ENCODE data around the gene GNAZ.

DNA sequence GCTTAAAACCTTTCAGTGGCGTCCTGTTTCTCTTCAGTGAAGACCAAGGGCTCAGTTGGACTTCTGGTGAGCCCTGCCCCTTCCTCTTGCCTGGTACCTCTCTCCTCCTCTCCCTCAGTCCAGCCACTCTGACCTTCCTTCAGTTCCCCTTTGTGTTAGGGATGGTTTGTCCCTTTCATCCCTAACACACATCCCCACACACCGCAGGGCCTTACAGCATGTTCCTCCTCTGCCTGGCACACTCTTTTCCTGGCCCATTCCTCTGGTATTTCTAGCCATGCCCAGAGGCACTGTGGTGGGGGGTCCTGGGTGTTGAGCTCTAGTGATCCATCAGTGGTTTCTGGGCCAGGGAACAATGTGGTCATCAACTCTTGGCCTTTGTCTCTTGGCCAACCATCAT lies 21.4 kb downstream of the GNAZ start:
- TF ChIP-seq, protein P1, sequence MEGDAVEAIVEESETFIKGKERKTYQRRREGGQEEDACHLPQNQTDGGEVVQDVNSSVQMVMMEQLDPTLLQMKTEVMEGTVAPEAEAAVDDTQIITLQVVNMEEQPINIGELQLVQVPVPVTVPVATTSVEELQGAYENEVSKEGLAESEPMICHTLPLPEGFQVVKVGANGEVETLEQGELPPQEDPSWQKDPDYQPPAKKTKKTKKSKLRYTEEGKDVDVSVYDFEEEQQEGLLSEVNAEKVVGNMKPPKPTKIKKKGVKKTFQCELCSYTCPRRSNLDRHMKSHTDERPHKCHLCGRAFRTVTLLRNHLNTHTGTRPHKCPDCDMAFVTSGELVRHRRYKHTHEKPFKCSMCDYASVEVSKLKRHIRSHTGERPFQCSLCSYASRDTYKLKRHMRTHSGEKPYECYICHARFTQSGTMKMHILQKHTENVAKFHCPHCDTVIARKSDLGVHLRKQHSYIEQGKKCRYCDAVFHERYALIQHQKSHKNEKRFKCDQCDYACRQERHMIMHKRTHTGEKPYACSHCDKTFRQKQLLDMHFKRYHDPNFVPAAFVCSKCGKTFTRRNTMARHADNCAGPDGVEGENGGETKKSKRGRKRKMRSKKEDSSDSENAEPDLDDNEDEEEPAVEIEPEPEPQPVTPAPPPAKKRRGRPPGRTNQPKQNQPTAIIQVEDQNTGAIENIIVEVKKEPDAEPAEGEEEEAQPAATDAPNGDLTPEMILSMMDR (IDR thresholded peaks at IDR 0.05) = no peak
- TF ChIP-seq EZH2 (IDR thresholded peaks at IDR 0.05; ENCODE audit: borderline replicate concordance, insufficient read depth, low read depth, low read length, poor library complexity, severe bottlenecking) = no peak

Data from B cell (primary cell).